Suprapubic skin (tissue), 3 donors: ENCODE results near the gene RUNX3.

Experiments
- EP300 ChIP-seq: sonication (generic); formaldehyde crosslinking; IDR thresholded peaks from one replicate; pipeline ENCODE4 v1.6.1; 2017; ENCODE audit warnings: antibody characterized with exemption
- TF ChIP-seq, protein P1 (sequence below), 2 donors: fragments of 200-600 bp in 1 of 2; fragments of 450-650 bp in 1 of 2; sonication (generic) in 1 of 2; IDR thresholded peaks; one replicate each; pipeline ENCODE4 v1.5.1; 2016 to 2019; ENCODE audit warnings: antibody characterized with exemption in 2 of 2, mild to moderate bottlenecking in 1 of 2, moderate library complexity in 1 of 2

DNA sequence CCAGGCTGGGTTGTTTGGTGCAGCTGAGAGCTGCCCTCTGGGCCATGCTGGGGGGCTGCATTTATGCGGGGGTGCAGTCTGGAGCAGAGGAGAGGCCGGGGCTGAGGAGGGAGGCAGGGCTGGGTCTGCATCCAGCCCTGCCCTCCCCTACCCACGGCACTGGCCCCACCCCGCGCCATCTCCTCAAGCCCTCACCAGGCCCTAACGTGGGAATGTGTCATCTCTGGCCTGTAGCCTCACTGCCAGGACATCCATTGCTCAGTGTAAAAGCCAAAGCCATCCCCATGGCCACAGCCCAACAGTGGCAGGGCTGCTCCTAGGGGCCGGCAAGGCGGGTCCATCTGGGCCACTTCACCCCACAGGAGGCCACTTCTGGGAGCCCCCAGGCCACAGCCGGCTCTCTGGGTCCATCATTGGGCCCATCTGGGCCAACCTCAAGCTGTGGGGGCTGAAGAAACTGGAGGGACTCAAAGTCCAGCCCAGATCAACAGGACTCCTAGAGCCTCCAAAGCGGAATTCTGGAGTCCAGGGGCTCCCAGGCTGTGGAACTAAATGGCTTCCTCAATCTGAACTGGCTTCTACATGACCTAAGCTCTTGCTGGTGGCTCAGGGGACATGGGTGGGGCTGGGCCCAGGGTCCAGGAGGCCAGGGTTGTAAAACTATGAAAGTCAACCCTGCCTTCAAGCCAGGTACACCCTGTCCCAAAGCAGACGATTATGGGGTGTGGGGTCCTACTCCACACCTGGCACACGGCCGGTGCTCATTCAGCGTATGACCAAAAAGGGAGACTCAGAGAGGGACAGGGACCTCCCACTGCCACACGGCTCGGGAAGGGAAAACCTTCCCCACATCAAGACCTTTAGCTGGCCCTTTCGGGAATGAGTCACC lies 32.6 kb downstream of the RUNX3 start:
- TF ChIP-seq, protein P1, sequence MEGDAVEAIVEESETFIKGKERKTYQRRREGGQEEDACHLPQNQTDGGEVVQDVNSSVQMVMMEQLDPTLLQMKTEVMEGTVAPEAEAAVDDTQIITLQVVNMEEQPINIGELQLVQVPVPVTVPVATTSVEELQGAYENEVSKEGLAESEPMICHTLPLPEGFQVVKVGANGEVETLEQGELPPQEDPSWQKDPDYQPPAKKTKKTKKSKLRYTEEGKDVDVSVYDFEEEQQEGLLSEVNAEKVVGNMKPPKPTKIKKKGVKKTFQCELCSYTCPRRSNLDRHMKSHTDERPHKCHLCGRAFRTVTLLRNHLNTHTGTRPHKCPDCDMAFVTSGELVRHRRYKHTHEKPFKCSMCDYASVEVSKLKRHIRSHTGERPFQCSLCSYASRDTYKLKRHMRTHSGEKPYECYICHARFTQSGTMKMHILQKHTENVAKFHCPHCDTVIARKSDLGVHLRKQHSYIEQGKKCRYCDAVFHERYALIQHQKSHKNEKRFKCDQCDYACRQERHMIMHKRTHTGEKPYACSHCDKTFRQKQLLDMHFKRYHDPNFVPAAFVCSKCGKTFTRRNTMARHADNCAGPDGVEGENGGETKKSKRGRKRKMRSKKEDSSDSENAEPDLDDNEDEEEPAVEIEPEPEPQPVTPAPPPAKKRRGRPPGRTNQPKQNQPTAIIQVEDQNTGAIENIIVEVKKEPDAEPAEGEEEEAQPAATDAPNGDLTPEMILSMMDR (IDR thresholded peaks at IDR 0.05) = no peak
- TF ChIP-seq EP300 = no peak
